ENCODE measurements around the gene EEIG2.
"Not testable (repeated sequence)": the region's sequence is repeated elsewhere in the genome, so short reads cannot be mapped to it uniquely, and the experiment has no call there.

The EEIG2 gene

GRCh38 chr1:108547493-108547892 lies 12.4 kb upstream of the EEIG2 start:
- 94% methylated on average over 2 of the region's 4 CpGs; no CpG with 5 or more reads in 1 of the 2 experiments for WGBS, 2 experiments (ENCODE audit: insufficient coverage in 2 of 2)
- not testable (repeated sequence) for H3K9me3 ChIP-seq (ENCODE audit: control insufficient read depth, low read length); H3K4me1 ChIP-seq (ENCODE audit: control insufficient read depth, insufficient read depth, low read length, poor library complexity, severe bottlenecking)

GRCh38 chr1:108551137-108551862 lies 8.6 kb upstream of the EEIG2 start:
- WGBS, 2 experiments (ENCODE audit: insufficient coverage in 2 of 2): 88% methylated on average over 1 of the region's 2 CpGs; no CpG with 5 or more reads in 1 of the 2 experiments
- Histone ChIP-seq H3K4me1 (ENCODE audit: control insufficient read depth, insufficient read depth, low read length, poor library complexity, severe bottlenecking) (no peaks in the 10 kb centered on the region), H3K9me3 (ENCODE audit: control insufficient read depth, low read length) (no peaks in the 10 kb centered on the region), H3K27ac (ENCODE audit: low read depth, low read length, severe bottlenecking) (no peak overlapping the region), H3K4me3 (ENCODE audit: extremely low read depth, insufficient read depth, low read length, poor library complexity, severe bottlenecking) (no peak overlapping the region), H3K36me3 (ENCODE audit: control insufficient read depth, insufficient read depth, low read length) (no peaks in the 10 kb centered on the region)

More at GRCh38 chr1:108547493-108547892, 12.4 kb upstream of the EEIG2 start:
- not testable (repeated sequence) for H3K4me3 ChIP-seq (ENCODE audit: extremely low read depth, insufficient read depth, low read length, poor library complexity, severe bottlenecking); H3K27ac ChIP-seq (ENCODE audit: low read depth, low read length, severe bottlenecking); H3K36me3 ChIP-seq (ENCODE audit: control insufficient read depth, insufficient read depth, low read length)

GRCh38 chr1:108553905-108554304 lies 6.0 kb upstream of the EEIG2 start:
- H3K27ac ChIP-seq (ENCODE audit: low read depth, low read length, severe bottlenecking): no peak overlapping the region

DNA sequence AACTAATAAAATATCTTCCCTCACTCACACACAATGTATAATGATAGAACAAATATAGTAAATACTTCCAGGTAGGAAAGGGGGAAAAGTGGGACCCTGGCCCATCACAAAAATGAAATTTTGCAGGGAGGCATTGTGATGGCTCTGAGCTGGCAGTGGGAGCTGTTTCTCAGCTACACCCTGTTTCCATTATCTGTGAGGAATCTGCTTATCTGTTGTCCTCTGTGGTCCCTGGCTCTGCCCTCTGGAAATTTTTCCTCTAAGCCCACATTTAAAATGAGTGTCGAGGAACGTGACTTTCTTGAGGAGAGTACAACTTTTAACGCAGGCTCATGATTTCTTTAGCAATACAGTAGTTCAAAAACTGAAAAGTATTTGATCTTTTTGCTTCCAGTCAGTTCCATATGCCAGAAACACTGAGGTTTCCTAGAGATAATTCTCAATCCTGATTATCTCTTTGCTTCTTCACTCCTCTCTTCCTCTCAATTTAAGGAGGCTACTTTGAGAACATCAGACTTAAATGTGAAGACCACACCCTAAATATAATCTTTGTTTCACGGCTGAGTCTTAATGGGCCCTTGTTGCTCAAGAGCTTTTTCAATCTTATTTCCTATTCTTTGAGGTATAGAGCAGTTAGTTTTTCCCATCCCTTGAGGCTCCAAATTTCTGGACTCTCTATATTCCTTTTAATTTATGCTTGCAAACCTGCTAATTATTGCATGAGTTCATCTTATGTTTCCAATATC lies 5.0 kb upstream of the EEIG2 start:
- Histone ChIP-seq H3K9me3 (ENCODE audit: control insufficient read depth, low read length) (no peaks in the 10 kb centered on the region), H3K36me3 (ENCODE audit: control insufficient read depth, insufficient read depth, low read length) (no peaks in the 10 kb centered on the region), H3K27ac (ENCODE audit: low read depth, low read length, severe bottlenecking) (no peak overlapping the region), H3K4me3 (ENCODE audit: extremely low read depth, insufficient read depth, low read length, poor library complexity, severe bottlenecking) (no peak overlapping the region), H3K4me1 (ENCODE audit: control insufficient read depth, insufficient read depth, low read length, poor library complexity, severe bottlenecking) (peaks cover 5% of the 10 kb centered on the region)
- 94 to 100% methylated on average over 1 to 3 of the region's 4 CpGs for WGBS, 2 experiments (ENCODE audit: insufficient coverage in 2 of 2)

More at GRCh38 chr1:108553905-108554304, 6.0 kb upstream of the EEIG2 start:
- H3K9me3 ChIP-seq (ENCODE audit: control insufficient read depth, low read length): no peaks in the 10 kb centered on the region
- WGBS, 2 experiments (ENCODE audit: insufficient coverage in 2 of 2): 95 to 100% methylated on average over 4 of the region's 4 CpGs
- no peak overlapping the region for H3K4me3 ChIP-seq (ENCODE audit: extremely low read depth, insufficient read depth, low read length, poor library complexity, severe bottlenecking)
- H3K36me3 ChIP-seq (ENCODE audit: control insufficient read depth, insufficient read depth, low read length): no peaks in the 10 kb centered on the region
- no peaks in the 10 kb centered on the region for H3K4me1 ChIP-seq (ENCODE audit: control insufficient read depth, insufficient read depth, low read length, poor library complexity, severe bottlenecking)

- no peaks in the 10 kb centered on the region for H3K9me3 ChIP-seq (ENCODE audit: control insufficient read depth, low read length)
- H3K4me3 ChIP-seq (ENCODE audit: extremely low read depth, insufficient read depth, low read length, poor library complexity, severe bottlenecking): no peak overlapping the region
- H3K27ac ChIP-seq (ENCODE audit: low read depth, low read length, severe bottlenecking): no peak overlapping the region
- H3K36me3 ChIP-seq (ENCODE audit: control insufficient read depth, insufficient read depth, low read length): no peaks in the 10 kb centered on the region
- peaks cover 5% of the 10 kb centered on the region for H3K4me1 ChIP-seq (ENCODE audit: control insufficient read depth, insufficient read depth, low read length, poor library complexity, severe bottlenecking)
Observed at GRCh38 chr1:108556066-108556465, 3.8 kb upstream of the EEIG2 start.

GRCh38 chr1:108556499-108556898 lies 3.4 kb upstream of the EEIG2 start:
- no peaks in the 10 kb centered on the region for H3K36me3 ChIP-seq (ENCODE audit: control insufficient read depth, insufficient read depth, low read length)
- H3K4me1 ChIP-seq (ENCODE audit: control insufficient read depth, insufficient read depth, low read length, poor library complexity, severe bottlenecking): peaks cover 5% of the 10 kb centered on the region
- no peaks in the 10 kb centered on the region for H3K9me3 ChIP-seq (ENCODE audit: control insufficient read depth, low read length)
- no peak overlapping the region for H3K4me3 ChIP-seq (ENCODE audit: extremely low read depth, insufficient read depth, low read length, poor library complexity, severe bottlenecking)
- H3K27ac ChIP-seq (ENCODE audit: low read depth, low read length, severe bottlenecking): no peak overlapping the region
- whole genome bisulfite sequencing, 2 experiments (ENCODE audit: insufficient coverage in 2 of 2): 87 to 93% methylated on average over 3 of the region's 4 CpGs

DNA sequence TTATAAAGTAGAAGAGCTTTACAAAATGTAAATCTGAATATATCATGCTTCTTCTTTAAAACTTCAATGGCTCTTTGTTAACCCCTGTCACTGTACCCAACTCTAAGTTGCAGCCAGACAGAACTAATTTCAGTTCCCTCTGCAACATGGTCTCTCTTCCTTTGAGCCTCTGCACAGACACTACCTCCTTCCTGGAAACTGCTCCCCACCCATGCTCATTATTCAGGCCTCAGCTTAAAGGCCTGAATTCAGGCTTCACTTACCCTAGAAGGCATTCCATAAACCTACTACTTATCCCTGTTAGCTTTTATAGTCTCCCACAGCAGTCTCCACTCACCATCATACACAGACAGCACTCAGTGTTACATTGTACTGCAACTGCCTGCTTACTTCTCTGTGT lies 2.6 kb upstream of the EEIG2 start:
- Histone ChIP-seq H3K27ac (ENCODE audit: low read depth, low read length, severe bottlenecking) (no peak overlapping the region), H3K4me3 (ENCODE audit: extremely low read depth, insufficient read depth, low read length, poor library complexity, severe bottlenecking) (no peak overlapping the region), H3K4me1 (ENCODE audit: control insufficient read depth, insufficient read depth, low read length, poor library complexity, severe bottlenecking) (peaks cover 5% of the 10 kb centered on the region), H3K36me3 (ENCODE audit: control insufficient read depth, insufficient read depth, low read length) (no peaks in the 10 kb centered on the region), H3K9me3 (ENCODE audit: control insufficient read depth, low read length) (no peaks in the 10 kb centered on the region)

DNA sequence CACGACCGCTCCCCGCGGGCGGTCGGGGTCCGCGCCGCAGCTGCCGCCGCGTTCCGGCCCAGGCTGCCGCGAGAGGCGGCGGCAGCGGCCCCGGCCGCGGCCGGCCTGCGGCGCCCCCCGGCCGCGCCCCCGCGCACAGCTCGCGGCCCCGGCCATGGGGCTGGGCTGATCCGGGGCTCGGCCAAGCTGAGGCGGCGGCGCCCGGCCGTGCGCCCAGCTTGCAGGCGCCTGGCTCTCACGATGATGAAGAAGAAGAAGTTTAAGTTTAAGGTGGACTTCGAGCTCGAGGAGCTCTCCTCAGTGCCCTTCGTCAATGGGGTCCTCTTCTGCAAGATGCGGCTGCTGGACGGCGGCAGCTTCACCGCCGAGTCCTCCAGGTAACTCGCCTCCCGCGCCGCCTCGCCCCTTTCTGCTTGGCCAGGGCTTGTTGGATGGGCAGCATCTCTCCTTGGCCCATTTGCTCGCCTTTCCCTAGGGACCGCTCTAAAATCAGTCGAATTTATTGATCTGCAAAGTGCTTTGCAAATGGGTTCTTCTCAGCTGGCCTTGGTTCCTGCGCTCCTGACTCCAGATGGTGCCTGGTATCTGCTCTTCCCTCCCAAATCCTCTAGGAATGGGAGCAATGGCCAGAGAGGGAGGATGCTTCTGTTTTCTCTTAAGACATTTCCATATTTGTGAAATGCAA lies 431 bp downstream of the EEIG2 start:
- Histone ChIP-seq H3K4me1 (ENCODE audit: control insufficient read depth, insufficient read depth, low read length, poor library complexity, severe bottlenecking) (peaks cover 5% of the 10 kb centered on the region), H3K27ac (ENCODE audit: low read depth, low read length, severe bottlenecking) (peak overlapping the region; percentile 30), H3K36me3 (ENCODE audit: control insufficient read depth, insufficient read depth, low read length) (no peaks in the 10 kb centered on the region), H3K9me3 (ENCODE audit: control insufficient read depth, low read length) (no peaks in the 10 kb centered on the region), H3K4me3 (ENCODE audit: extremely low read depth, insufficient read depth, low read length, poor library complexity, severe bottlenecking) (peak overlapping the region; percentile 65)
- WGBS, 2 experiments (ENCODE audit: insufficient coverage in 2 of 2): 1 to 2% methylated on average over 27 to 30 of the region's 59 CpGs

DNA sequence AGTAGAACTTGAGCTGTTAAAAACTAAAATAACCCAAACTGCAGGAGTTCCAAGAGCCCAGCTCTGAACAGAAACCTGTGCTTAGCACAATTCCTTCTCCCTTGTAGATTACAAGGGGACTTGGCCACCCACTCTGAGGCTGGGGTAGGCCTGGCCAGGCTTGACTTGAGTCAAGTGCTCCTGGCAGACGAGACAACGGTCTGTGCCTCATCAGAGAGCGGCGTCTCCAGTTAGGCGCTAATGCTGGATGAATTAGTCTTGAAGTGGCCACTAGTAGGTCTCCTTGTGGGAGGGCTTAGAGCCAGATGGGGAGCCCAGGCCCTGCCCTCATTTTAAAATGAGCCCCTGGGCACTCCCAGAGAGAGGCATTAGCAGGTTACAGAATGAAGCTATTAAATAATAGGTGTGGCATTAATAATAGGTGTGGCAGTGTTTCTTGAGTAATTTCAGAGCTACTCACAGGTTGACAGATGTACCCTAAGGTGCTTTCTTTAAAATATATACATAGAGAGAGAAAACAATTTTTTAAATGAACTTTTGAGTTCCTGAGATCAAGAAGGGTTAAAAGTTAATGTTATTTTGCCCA lies 1.1 kb downstream of the EEIG2 start:
- H3K36me3 ChIP-seq (ENCODE audit: control insufficient read depth, insufficient read depth, low read length): no peaks in the 10 kb centered on the region
- peaks cover 5% of the 10 kb centered on the region for H3K4me1 ChIP-seq (ENCODE audit: control insufficient read depth, insufficient read depth, low read length, poor library complexity, severe bottlenecking)
- H3K27ac ChIP-seq (ENCODE audit: low read depth, low read length, severe bottlenecking): peak overlapping the region; percentile 30
- no peaks in the 10 kb centered on the region for H3K9me3 ChIP-seq (ENCODE audit: control insufficient read depth, low read length)
- H3K4me3 ChIP-seq (ENCODE audit: extremely low read depth, insufficient read depth, low read length, poor library complexity, severe bottlenecking): peak overlapping the region; percentile 65
- WGBS, 2 experiments (ENCODE audit: insufficient coverage in 2 of 2): 12 to 14% methylated on average over 5 of the region's 5 CpGs

- 39 to 49% methylated on average over 7 to 8 of the region's 11 CpGs for WGBS, 2 experiments (ENCODE audit: insufficient coverage in 2 of 2)
- peaks cover 5% of the 10 kb centered on the region for H3K4me1 ChIP-seq (ENCODE audit: control insufficient read depth, insufficient read depth, low read length, poor library complexity, severe bottlenecking)
- no peaks in the 10 kb centered on the region for H3K36me3 ChIP-seq (ENCODE audit: control insufficient read depth, insufficient read depth, low read length)
- H3K4me3 ChIP-seq (ENCODE audit: extremely low read depth, insufficient read depth, low read length, poor library complexity, severe bottlenecking): no peak overlapping the region
- no peaks in the 10 kb centered on the region for H3K9me3 ChIP-seq (ENCODE audit: control insufficient read depth, low read length)
- no peak overlapping the region for H3K27ac ChIP-seq (ENCODE audit: low read depth, low read length, severe bottlenecking)
Observed at GRCh38 chr1:108561689-108562326, 1.9 kb downstream of the EEIG2 start.
